Measurements from ENCODE around the gene FAIM. TPM values are rescaled to one million over a fixed set of nuclear protein-coding genes. Genes with fewer than 3 reads are reported as not detected.

Gene FAIM
- total and polyA plus RNA-seq, 2 donors (not counting 3 experiments of a cell fraction or from before 2014, with no cell fraction given): 2.3 to 11.9 TPM

DNA sequence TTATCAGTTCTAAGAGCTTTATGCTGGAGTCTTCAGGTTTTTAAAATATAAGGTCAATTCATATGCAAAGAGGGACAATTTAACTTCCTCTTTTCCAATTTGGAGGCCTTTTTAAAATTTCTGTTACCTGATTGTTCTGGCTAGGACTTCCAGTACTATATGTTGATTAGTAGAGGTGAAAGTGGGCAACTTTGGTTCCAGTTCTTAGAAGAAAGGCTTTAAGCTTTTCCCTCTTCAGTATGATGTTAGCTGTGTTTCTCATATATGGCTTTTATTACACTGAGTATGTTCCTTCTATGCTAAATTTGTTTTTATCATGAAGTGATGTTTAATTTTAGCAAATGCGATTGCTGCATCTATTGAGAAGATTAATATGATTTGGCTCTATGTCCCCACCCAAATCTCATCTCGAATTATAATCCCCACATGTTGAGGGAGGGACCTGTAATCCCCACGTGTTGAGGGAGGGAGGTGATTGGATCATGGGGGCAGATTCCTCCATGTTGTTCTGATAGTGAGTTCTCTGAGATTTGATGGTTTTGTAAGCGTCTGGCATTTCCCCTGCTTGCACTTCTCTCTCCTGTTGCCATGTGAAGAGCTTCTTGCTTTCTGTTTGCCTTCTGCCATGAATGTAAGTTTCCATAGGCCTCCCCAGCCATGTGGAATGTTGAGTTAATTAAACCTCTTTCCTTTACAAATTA, 33.8 kb downstream of the FAIM start:
- DNase-seq (ENCODE audit: low read depth, low spot score): no peak
- no peaks in the 10 kb centered on the region for H3K4me1 ChIP-seq (ENCODE audit: control insufficient read depth, extremely low read depth, insufficient read depth, low read length)
- H3K9ac ChIP-seq (replicated peaks; ENCODE audit: extremely low read depth, insufficient read depth, low read length): no peak overlapping the region
- H2AFZ ChIP-seq (ENCODE audit: low read depth, low read length): no peak overlapping the region
- dilution Hi-C loops (cut with MboI; ENCODE audit: extremely low pct_ligation_motif_present, low sequenced_read_pairs): no loop called here
- H3K27ac ChIP-seq (ENCODE audit: insufficient read depth, low read depth, low read length): no peak overlapping the region
- ChIA-PET CTCF (no interaction called here), POLR2A (no interaction called here)
- H3K27me3 ChIP-seq (ENCODE audit: control insufficient read depth in 2 of 2, insufficient read depth in 2 of 2, low read length in 2 of 2): no peaks in the 10 kb centered on the region
- H3K79me2 ChIP-seq (ENCODE audit: control insufficient read depth, insufficient read depth, low read length): no peaks in the 10 kb centered on the region
- intact Hi-C loops (cut with micrococcal nuclease): no loop called here
- no peaks in the 10 kb centered on the region for H4K20me1 ChIP-seq (replicated peaks; ENCODE audit: control insufficient read depth, extremely low read depth, insufficient read depth, low read length)
- no peaks in the 10 kb centered on the region for H3K9me3 ChIP-seq (replicated peaks; ENCODE audit: control insufficient read depth, insufficient read depth, low read length)
- TF ChIP-seq JUN (IDR thresholded peaks at IDR 0.05; ENCODE audit: borderline replicate concordance, insufficient read depth, insufficient read length, low read depth) (no peak), FOS (IDR thresholded peaks at IDR 0.05; ENCODE audit: borderline replicate concordance, insufficient read depth, low read length) (no peak), MYC (IDR thresholded peaks at IDR 0.05; ENCODE audit: low read depth, low read length) (no peak), GATA2 (IDR thresholded peaks at IDR 0.05; ENCODE audit: insufficient read depth, insufficient read length, low read depth, low read length) (no peak), EZH2 (IDR thresholded peaks at IDR 0.05; ENCODE audit: borderline replicate concordance, low read depth, low read length, severe bottlenecking) (no peak), POLR2AphosphoS5 (IDR thresholded peaks at IDR 0.05; ENCODE audit: insufficient read depth, low read depth, low read length) (no peak), POLR2A (IDR thresholded peaks at IDR 0.05; ENCODE audit: low read depth, low read length) (no peak)
- TF ChIP-seq, protein P1, sequence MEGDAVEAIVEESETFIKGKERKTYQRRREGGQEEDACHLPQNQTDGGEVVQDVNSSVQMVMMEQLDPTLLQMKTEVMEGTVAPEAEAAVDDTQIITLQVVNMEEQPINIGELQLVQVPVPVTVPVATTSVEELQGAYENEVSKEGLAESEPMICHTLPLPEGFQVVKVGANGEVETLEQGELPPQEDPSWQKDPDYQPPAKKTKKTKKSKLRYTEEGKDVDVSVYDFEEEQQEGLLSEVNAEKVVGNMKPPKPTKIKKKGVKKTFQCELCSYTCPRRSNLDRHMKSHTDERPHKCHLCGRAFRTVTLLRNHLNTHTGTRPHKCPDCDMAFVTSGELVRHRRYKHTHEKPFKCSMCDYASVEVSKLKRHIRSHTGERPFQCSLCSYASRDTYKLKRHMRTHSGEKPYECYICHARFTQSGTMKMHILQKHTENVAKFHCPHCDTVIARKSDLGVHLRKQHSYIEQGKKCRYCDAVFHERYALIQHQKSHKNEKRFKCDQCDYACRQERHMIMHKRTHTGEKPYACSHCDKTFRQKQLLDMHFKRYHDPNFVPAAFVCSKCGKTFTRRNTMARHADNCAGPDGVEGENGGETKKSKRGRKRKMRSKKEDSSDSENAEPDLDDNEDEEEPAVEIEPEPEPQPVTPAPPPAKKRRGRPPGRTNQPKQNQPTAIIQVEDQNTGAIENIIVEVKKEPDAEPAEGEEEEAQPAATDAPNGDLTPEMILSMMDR (IDR thresholded peaks at IDR 0.05; ENCODE audit: extremely low read depth in 1 of 2, insufficient read depth in 1 of 2, low read depth in 1 of 2, low read length in 2 of 2): no peak
- TF ChIP-seq, protein P2, sequence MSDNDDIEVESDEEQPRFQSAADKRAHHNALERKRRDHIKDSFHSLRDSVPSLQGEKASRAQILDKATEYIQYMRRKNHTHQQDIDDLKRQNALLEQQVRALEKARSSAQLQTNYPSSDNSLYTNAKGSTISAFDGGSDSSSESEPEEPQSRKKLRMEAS (IDR thresholded peaks at IDR 0.05; ENCODE audit: insufficient read depth, insufficient read length): no peak
- BruUV-seq (replicated peaks): no TSS peak
- no peaks in the 10 kb centered on the region for H3K9me1 ChIP-seq (replicated peaks; ENCODE audit: control insufficient read depth, extremely low read depth, insufficient read depth, low read length)
- H3K4me2 ChIP-seq (ENCODE audit: insufficient read depth, low read length): no peak overlapping the region
- no peak overlapping the region for H3K4me3 ChIP-seq (replicated peaks in 1 of 3; ENCODE audit: insufficient read depth in 1 of 3, low read depth in 1 of 3, low read length in 3 of 3)
- FAIRE-seq: no peak
- no peaks in the 10 kb centered on the region for H3K36me3 ChIP-seq (ENCODE audit: control insufficient read depth in 2 of 2, extremely low read depth in 1 of 2, insufficient read depth in 2 of 2, low read length in 2 of 2)

All from endothelial cell of umbilical vein (primary cell).